HG02642 (cell line): ENCODE results near the gene TLK2.

Experiments used
- ATAC-seq: cut with Tn5 transposase; IDR thresholded peaks from one replicate; pipeline ENCODE4 v1.9.1; 2021; ENCODE audit warnings: mild to moderate bottlenecking; ENCODE audit not compliant: unreplicated experiment, poor library complexity

Gene TLK2

GRCh38 chr17:62625184-62625869 lies 146.7 kb downstream of the TLK2 start:
- ATAC-seq: no peak

DNA sequence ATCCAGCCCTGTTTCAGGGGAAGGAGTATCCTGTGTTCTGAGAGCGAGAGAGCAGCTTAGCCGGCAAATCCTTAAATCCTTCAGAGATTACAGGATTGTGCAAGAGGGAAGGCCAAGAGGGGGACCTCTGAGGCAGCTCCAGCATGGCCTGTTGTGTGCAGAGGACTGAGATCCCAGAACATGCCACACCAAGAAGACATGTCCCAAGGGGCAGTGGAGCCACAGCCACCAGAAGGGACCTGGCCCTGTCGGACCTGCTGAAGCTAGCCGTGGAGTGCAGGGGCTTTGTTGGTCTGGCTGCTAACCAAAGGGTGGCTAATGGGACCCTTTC lies 147.2 kb downstream of the TLK2 start:
- no peak for ATAC-seq

DNA sequence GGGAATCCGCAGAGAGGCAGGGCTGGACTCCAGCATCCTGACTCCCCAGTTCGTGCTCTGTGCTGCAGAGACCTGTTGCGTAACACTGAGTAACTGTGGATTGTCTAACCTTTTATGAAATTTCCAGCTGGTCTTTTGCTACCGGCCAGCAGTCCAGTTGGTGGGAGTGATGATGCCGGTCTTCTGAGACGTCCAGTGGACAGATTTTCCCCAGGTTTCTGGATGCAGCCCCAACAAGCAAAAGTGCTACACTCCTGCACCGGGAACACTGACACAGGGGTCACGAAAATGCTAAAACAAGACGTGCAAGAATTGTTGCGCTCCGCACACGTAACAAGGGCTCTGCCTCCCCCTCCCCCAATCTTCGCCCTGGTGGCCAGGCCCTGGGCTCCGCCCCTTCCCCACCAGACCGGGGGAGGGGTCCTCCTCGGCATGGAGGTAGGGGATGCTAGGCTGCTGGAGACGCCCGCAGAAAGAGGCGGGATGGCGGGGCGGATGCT lies 148.1 kb downstream of the TLK2 start:
- ATAC-seq: no peak

- peak; percentile 37 for ATAC-seq
These were observed 148.7 kb downstream of the TLK2 start, which contains the start of gene MRC2 for GRCh38 chr17:62627219-62627903. Gene MRC2 (plus strand): TSS chr17:62627670. CDS start chr17:62627803, 133 bp downstream.

DNA sequence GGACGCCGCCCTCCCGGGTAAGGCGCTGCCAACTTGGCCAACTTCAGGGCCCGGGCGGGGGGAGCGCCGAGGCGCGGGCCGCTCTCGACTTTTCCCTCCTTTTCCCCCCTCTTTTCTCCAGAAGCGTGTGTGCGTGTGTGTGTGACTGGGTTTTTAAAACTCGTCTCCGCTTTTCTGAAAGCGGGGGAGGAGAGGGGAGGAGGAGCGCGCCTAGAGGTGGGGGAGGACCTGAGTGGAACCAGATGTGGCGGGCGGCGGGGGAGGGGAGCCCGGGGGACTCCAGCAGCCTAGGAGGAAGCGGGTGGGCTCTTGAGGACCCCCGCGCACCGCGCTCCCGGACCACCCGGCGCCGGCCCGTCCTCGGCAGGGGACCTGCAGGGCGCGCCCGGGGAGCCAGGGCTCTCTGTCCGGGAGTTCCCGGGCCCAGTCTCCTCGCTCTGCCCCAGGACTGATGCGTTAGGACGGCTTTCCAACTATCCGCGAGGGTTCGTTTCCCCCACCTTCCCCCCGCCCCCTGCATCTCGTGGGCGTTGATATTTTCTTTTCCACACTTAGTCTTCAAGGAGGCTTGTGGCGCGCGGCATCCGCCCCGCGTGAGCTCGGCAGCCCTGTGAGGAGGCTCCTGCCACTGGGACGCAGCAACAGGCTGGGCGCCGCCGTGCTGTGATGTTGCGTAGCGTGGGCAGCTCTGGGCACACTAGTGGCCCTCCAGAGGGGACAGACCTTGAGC lies 149.4 kb downstream of the TLK2 start:
- peak; percentile 31 for ATAC-seq

DNA sequence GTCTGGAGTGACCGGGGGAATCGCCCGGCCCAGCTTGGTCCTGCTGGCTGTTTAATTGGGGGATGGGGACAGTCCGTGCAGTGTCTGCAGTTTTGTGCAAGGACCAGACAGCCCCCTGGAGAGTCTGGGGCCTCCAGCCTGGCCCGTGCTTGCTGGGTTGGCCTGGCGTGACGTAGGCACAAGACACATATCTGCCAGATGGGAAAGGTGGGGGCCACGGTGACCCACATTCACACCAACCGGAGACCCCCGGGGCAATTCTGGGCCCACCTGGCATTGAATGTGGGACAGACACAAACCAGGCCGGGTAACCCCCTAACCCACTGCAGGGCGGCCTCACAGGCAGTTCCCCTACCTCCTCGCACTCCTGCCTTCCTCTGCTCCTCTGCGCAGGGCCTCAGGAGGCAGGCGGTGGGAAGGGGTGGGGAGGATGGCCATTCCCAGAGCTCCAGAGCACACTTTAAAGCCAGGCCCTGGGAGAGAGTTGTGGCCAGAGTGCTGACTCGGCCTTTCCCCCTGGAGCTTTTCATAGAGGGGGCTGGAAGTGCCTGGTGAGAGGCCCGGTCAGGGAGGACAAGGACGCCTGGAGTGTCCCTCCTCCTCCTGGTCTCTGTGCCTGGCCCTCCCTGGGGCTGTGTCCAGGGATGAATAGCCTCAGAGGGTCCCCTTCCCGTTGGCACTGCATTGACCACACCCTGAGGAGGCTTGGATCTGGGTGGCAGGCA lies 150.4 kb downstream of the TLK2 start:
- no peak for ATAC-seq

DNA sequence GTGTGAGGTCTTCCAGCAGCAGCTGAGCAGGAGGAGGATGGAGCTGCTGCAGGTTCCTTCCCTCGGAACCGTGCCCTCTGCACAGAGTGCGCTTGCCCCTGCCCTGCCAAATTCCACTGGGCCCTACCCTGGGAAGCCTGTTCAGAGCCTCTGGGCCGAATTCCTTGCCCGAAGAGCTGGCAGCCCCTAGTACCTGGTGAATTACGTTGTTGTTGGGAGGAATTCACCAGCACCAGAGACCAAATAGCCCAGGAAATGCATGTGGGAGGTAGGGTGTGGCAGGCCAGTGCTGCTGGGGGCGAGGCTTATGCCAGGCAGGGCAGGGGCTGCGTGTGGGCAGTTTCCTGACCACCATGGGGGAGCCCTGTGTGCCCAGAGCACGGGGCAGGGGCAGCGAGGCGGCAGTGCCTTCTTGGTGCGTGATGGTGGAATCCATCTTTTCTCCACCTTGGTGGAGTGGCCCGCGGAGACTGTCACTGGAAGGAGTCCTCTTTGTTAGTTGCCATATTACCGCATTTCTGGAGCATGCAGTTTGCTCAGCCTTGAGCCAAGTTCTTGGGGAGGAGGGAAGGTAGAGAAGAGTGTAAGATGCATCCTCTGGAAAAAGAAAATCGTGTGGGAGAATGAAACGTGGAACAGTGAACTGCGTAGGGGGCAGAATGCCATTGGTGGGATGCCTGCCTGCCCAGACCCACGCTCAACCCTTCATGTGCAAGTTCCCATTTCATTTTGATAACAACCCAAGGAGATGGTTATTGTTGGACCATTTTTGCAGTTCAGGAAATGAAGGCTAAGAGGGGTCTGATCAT lies 151.1 kb downstream of the TLK2 start:
- no peak for ATAC-seq

- ATAC-seq: no peak
These were observed 151.9 kb downstream of the TLK2 start for GRCh38 chr17:62630365-62631085.

DNA sequence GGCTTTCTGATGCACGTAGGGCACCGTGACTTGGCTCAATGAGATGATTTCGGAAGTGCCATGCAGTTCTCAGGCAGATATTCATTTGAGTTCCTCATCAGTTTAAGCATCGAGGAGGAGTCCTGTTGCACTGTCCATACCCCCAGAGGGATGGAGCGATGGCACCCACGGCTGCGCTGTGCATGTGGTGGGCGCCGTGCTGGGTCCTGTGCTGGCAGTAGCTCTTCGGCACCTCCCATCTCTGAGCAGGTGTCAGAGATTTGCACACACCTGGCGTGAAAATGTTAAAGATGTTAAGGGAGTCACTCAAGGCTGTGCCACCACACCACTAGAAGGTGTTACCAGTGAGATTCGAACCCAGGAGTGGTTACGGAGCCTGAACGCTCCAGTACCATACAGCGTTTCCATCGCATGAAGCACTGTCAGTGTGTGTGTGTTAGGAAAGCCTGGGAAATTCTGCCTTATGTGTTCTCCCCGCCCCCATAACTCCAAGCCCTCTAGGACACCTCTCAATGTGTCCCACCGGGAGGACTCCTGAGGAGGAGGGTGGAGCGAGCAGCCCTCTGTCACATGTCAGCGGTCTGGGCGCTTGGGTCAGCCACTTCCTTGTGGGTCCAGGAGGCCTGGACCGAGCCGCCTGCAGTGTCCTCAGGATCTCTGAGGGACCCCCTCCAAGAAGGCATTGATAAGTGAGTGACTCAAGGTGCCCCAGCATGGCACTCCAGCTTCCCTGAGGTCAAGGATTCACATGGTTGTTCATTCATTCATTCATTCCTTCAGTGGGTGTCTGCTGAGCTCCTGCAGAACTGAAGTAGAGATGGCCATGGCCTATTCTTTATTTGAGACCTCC lies 152.7 kb downstream of the TLK2 start:
- ATAC-seq: no peak

DNA sequence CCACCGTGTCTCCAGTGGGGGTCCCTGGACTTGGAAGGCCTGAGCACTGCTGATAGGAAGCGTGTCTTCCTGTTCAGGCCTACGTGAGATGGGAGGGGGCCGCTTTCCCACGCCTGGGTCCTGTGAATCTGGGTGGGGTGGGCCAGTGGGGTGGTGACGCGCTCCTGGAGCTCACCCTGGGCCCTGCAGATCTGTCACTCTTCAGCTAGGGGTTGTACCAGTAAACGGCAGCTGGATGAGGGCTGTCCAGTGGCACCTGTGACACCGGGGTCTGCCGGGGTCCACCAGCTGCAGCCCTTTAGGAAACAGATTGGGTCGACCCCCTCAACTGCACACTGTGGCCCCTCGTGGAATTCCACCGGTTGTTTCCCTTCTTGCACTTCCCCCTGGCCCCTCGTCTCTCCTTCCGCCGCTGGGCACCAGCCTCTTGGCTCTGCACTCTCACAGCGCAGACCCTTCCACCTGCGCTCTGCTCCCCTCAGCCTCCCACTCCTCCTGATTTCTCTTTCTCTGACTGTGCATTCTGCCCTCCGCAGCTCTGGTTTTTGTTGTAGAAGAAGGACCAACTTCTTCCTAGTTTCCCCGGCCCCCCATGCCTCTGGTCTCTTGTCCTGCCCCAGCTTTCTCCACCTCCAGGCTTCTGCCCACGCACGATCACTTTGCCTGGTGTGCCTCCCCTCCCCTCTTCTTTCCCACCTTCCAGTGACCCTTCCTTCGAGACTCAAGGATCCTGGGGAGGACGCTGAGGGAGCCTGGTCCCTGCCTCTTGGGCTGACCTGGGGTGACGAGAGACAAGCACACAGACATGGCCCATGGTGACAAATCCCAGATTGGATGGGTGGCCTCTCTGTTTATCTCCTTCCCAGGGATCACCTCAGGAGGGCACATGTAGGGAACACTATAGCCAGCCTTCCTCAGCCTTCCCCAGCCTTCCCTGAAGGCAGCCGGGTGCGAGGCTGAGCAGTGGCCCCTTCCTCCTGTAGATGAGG lies 153.6 kb downstream of the TLK2 start:
- no peak for ATAC-seq

DNA sequence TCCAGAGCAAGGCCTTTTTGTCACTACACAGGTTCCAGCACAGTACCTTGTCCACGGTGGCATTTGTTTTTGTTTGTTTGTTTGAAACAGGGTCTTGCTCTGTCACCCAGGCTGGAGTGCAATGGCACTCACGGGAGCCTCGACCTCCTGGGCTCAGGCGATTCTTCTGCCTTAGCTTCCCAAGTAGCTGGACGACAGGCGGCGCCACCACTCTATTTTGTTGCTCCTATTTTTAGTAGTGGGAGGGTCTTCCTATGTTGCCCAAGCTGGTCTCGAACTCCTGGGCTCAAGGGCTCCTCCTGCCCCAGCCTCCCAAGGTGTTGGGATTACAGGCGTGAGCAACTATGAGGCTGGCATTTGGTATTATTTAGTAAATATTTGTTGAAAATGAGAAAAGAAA lies 159.2 kb downstream of the TLK2 start:
- ATAC-seq: no peak

DNA sequence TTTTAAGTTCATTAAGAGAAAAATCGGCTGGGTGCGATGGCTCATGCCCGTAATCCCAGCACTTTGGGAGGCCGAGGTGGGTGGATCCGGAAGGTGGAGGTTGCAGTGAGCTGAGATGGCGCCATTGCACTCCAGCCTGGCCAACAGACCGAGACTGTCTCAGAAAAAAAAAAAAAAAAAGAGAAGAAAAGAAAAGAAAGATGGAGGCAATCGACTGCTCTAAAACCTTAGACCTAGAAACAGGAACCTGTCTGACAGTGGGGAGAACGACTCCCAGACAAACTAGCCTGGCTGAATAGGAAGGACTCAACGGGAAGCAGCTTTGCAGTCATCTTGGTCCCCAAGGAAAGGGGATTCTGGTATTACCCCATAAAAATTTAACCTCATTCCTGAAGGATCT lies 162.5 kb downstream of the TLK2 start:
- ATAC-seq: no peak

DNA sequence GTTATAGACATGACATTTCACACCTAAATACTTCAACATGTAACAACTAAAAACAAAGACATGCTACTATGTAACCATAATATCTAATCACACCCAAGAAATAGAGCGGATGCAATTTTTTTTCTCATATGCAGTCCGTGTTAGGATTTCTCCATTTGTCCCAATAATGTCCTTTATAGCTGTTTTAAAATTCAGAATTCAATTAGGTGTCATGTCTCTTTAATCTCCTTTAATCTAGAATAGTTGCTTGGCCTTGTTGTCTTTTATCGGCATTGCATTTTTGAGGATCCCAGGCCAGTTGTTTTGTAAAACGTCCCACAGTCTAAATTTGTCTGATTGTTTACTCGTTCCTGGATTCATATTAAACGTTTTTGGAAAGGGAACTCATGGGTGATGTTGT lies 163.3 kb downstream of the TLK2 start:
- ATAC-seq: no peak

DNA sequence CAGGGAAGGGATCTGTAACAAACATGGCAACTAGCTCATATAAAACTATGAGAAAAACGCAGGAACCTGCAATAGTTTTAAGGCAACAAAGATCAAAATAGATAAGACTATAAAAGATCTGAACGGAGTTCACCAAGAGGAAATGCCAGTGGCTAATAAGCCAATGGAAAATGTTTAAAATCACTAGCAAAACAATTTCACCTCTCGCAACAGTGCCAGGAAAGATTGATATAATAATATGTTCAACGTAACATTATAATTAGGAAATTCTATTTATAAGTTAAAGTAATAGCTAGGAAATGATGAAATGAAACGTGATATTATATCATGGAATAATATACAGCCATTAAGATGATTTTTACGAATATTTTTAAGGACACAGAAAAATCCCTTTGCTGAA lies 164.9 kb downstream of the TLK2 start:
- no peak for ATAC-seq

GRCh38 chr17:62644487-62645173 lies 166.0 kb downstream of the TLK2 start:
- ATAC-seq: no peak

DNA sequence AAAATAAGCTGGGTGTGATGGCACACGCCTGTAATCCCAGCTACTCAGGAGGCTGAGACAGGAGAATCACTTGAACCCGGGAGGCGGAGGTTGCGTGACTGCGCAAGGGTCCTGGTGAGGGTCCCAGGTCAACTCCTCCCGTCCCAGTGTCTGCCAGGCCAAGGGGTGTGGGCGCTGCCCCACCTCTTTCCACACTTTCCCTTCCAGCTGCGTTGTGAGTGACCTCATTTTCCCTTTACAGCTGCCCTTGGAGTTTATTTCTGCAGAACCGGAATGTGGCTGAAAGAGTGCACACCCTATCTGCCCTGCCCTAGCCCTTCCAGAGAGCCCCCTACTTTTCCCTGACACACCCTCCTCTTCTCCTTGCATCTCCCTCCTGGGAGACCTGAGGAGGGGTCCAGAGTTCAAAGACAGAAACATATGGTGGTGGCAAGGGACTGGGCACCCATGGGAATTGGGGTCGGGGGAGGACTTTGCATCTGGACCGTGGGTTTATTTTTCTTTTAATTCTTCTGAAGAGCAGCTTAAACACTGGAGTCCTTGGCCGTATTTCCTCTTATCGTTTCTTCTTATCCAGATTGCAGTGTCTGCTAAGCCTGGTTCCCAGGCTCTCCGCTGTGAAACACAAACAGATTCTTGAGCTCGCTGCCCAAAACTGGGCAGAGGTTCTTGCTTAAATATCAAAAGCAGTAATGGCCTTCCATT lies 169.8 kb downstream of the TLK2 start:
- ATAC-seq: no peak
